HepG2 (cell line): ENCODE data around the gene PSMD1. TPM values are rescaled to one million over a fixed set of nuclear protein-coding genes. Genes with fewer than 3 reads are reported as not detected.

Experiments
- AFF4 ChIP-seq: sonication (generic); formaldehyde crosslinking; IDR thresholded peaks from 2 replicates; pipeline ENCODE4 v1.4.0; 2020; ENCODE audit warnings: missing genetic modification reagents
- ARID2 ChIP-seq: sonication (generic); formaldehyde crosslinking; IDR thresholded peaks from 2 replicates; pipeline ENCODE4 v1.8.1; 2022; ENCODE audit warnings: mild to moderate bottlenecking, missing genetic modification reagents, borderline replicate concordance
- BHLHE40 ChIP-seq: IDR thresholded peaks from 2 replicates; pipeline ENCODE4 v1.6.1; 2011; ENCODE audit warnings: low read length, improper control_type of control experiment
- BORCS8-MEF2B ChIP-seq: sonication (generic); formaldehyde crosslinking; IDR thresholded peaks from 2 replicates; pipeline ENCODE4 v1.8.0; 2022; ENCODE audit warnings: mild to moderate bottlenecking, missing genetic modification reagents
- ERF ChIP-seq: IDR thresholded peaks from 2 replicates; pipeline ENCODE4 v1.6.1; 2018; ENCODE audit warnings: missing biosample characterization, missing genetic modification reagents
- GATAD2A ChIP-seq: IDR thresholded peaks from 2 replicates; pipeline ENCODE4 v1.6.1; 2016
- ISL2 ChIP-seq: sonication (generic); formaldehyde crosslinking; IDR thresholded peaks from 2 replicates; pipeline ENCODE4 v1.5.0; 2020; ENCODE audit warnings: missing genetic modification reagents
- PHF21A ChIP-seq: sonication (generic); formaldehyde crosslinking; IDR thresholded peaks from 2 replicates; pipeline ENCODE4 v1.5.0; 2020; ENCODE audit warnings: mild to moderate bottlenecking, missing genetic modification reagents
- SIX4 ChIP-seq: sonication (generic); formaldehyde crosslinking; IDR thresholded peaks from 2 replicates; pipeline ENCODE4 v1.4.0; 2020; ENCODE audit warnings: missing genetic modification reagents
- TARDBP ChIP-seq: sonication (generic); formaldehyde crosslinking; IDR thresholded peaks from 2 replicates; pipeline ENCODE4 v1.8.0; 2022; ENCODE audit warnings: mild to moderate bottlenecking, missing genetic modification reagents
- THAP9 ChIP-seq: sonication (generic); formaldehyde crosslinking; IDR thresholded peaks from 2 replicates; pipeline ENCODE4; 2020; ENCODE audit warnings: missing genetic modification reagents, mild to moderate bottlenecking, borderline replicate concordance
- ZBTB20 ChIP-seq: sonication (generic); formaldehyde crosslinking; IDR thresholded peaks from 2 replicates; pipeline ENCODE4 v1.8.1; 2023; ENCODE audit warnings: missing genetic modification reagents, low read depth, mild to moderate bottlenecking, borderline replicate concordance
- ZBTB7B ChIP-seq: sonication (generic); formaldehyde crosslinking; IDR thresholded peaks from 2 replicates; pipeline ENCODE4 v1.4.0; 2020; ENCODE audit warnings: missing genetic modification reagents
- ZEB1 ChIP-seq: IDR thresholded peaks from 2 replicates; pipeline ENCODE4 v1.6.1; 2012; ENCODE audit warnings: mild to moderate bottlenecking, low read depth, inconsistent platforms; ENCODE audit not compliant: insufficient replicate concordance
- ZNF468 ChIP-seq: sonication (generic); formaldehyde crosslinking; IDR thresholded peaks from 2 replicates; pipeline ENCODE4 v1.8.0; 2022; ENCODE audit warnings: mild to moderate bottlenecking, moderate library complexity, missing genetic modification reagents
- ZNF556 ChIP-seq: sonication (generic); formaldehyde crosslinking; IDR thresholded peaks from 2 replicates; pipeline ENCODE4 v1.4.0; 2020; ENCODE audit warnings: mild to moderate bottlenecking, missing genetic modification reagents, borderline replicate concordance
- ZNF605 ChIP-seq: sonication (generic); formaldehyde crosslinking; IDR thresholded peaks from 2 replicates; pipeline ENCODE4 v1.8.0; 2022; ENCODE audit warnings: mild to moderate bottlenecking, missing genetic modification reagents
- ZSCAN31 ChIP-seq: sonication (generic); formaldehyde crosslinking; IDR thresholded peaks from 2 replicates; pipeline ENCODE4 v1.5.0; 2020; ENCODE audit warnings: low read depth, mild to moderate bottlenecking, missing genetic modification reagents
- polyA plus RNA-seq, 8 experiments: library from polyadenylated mRNA; depleted of rRNA in 3 of 8; stranded (reverse) in 7 of 8; unstranded in 1 of 8; fragments of >200 nt; fragmentation: Illumina TruSeq in 4 of 8; extraction: Trizol in 4 of 8; gene quantifications; 2 replicates each; pipeline versions ENCODE4 v1.2.1 to v1.2.3, GENCODE V29; 2011 to 2016; ENCODE audit warnings: low read depth in 4 of 8, missing spikeins in 1 of 8, mixed read lengths in 1 of 8; ENCODE audit not compliant: insufficient read depth in 1 of 8
- total RNA-seq, 5 experiments: library from RNA; depleted of rRNA; stranded (reverse); fragments of >200 nt; fragmentation: Illumina TruSeq; extraction: Trizol; gene quantifications; 2 replicates each; pipeline ENCODE4 v1.2.3, GENCODE V29; 2016; ENCODE audit warnings: low read depth in 1 of 5
- TF ChIP-seq, protein P1 (sequence below): IDR thresholded peaks from 2 replicates; pipeline ENCODE4 v1.6.1; 2016; ENCODE audit warnings: missing biosample characterization, missing genetic modification reagents, low read depth
- TF ChIP-seq, protein P2 (sequence below): IDR thresholded peaks from 2 replicates; pipeline ENCODE4 v1.6.1; 2016; ENCODE audit warnings: missing genetic modification reagents, missing compliant biosample characterization

PSMD1 gene
- total and polyA plus RNA-seq, 2 of the 13 experiments (the other 11 are each of a cell fraction or from before 2014, with no cell fraction given): 136 to 191 TPM

DNA sequence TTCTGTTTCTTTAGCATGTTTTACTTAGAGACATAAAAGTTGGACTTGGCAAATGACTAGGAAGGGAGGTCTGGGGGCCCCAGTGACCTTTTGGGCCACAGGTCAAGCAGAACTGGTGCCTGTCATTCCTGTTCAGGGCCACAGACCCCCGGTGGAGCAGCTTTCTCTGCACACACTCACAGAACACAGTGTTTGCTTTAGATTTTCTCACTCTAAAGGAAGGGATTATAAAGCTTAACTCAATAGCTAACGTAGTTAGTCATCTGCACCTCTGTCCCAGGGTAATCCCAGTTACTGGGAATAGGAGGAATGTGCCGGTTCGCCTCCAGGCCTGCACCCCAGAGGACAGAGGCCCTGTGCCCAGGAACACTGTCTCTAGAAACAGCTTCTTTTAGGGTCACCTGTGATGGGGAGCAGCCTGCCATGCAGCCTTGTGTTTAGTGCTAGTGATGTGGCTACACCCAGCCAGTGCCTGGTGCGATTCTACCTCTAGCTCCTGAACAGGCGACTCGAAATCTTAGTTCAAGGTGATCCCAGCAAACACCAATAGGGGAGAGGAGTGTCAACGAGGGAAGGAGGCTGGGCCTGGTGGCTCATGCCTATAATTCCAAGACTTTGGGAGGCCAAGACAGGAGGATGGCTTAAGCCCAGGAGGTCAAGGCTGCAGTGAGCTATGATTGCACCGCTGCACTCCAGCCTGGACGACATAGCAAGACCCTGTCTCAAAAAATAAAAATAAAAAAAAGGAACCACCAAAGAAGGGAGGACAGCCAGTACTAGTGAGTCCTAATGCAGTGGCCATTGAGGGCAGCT, 49.2 kb upstream of the PSMD1 start (continued):
- TF ChIP-seq ZNF468 (CRISPR knock-in tag) (no peak), TARDBP (CRISPR knock-in tag) (no peak), BORCS8-MEF2B (CRISPR knock-in tag) (peak; percentile 73), ZEB1 (no peak), ZNF556 (0 out of 2 replicates have a peak, but pooled peaks have one; percentile 47), ZSCAN31 (CRISPR knock-in tag) (peak; percentile 30; the same call in 1 of the 2 replicates), ZNF605 (peak; percentile 65), ZBTB7B (peak; percentile 85), ARID2 (CRISPR knock-in tag) (no peak), THAP9 (CRISPR knock-in tag) (no peak; the same call in 1 of the 2 replicates), ZBTB20 (CRISPR knock-in tag) (no peak), SIX4 (no peak), ERF (CRISPR knock-in tag) (0 out of 2 replicates have a peak, but pooled peaks have one; percentile 15), AFF4 (CRISPR knock-in tag) (no peak), BHLHE40 (peak; percentile 22; the same call in 1 of the 2 replicates), GATAD2A (CRISPR knock-in tag) (peak; percentile 69), ISL2 (CRISPR knock-in tag) (peak; percentile 44; the same call in 1 of the 2 replicates), PHF21A (peak; percentile 52; the same call in 1 of the 2 replicates)
- TF ChIP-seq, protein P1, sequence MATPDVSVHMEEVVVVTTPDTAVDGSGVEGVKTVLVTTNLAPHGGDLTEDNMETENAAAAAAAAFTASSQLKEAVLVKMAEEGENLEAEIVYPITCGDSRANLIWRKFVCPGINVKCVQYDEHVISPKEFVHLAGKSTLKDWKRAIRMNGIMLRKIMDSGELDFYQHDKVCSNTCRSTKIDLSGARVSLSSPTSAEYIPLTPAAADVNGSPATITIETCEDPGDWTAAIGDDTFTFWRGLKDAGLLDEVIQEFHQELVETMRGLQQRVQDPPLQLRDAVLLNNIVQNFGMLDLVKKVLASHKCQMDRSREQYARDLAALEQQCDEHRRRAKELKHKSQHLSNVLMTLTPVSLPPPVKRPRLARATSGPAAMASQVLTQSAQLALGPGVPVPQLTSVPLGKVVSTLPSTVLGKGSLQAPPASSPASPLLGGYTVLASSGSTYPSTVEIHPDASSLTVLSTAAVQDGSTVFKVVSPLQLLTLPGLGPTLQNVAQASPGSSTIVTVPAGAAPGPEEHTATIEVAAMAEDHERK (CRISPR knock-in tag): no peak
- TF ChIP-seq, protein P2, sequence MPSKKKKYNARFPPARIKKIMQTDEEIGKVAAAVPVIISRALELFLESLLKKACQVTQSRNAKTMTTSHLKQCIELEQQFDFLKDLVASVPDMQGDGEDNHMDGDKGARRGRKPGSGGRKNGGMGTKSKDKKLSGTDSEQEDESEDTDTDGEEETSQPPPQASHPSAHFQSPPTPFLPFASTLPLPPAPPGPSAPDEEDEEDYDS (CRISPR knock-in tag): 0 out of 2 replicates have a peak, but pooled peaks have one; percentile 30
